SK-N-SH treated with all-trans-retinoic acid at 6 μM for 48 hours (cell line): Measurements from ENCODE around the gene RFWD3.

Experiments
- ISL1 ChIP-seq: fragments of 250-450 bp; sonication (Bioruptor Pico); IDR thresholded peaks from 2 replicates; pipeline ENCODE4 v2.1.2; 2022; ENCODE audit warnings: mild to moderate bottlenecking, moderate library complexity
- OSR1 ChIP-seq: fragments of 250-450 bp; sonication (Bioruptor Pico); IDR thresholded peaks from 2 replicates; pipeline ENCODE4 v1.8.0; 2022; ENCODE audit warnings: moderate library complexity, mild to moderate bottlenecking, inconsistent platforms
- RARB ChIP-seq: fragments of 250-450 bp; sonication (Bioruptor Pico); IDR thresholded peaks from 2 replicates; pipeline ENCODE4 v1.8.0; 2021; ENCODE audit warnings: mild to moderate bottlenecking, moderate library complexity
- TCF4 ChIP-seq: fragments of 250-450 bp; sonication (Bioruptor Pico); IDR thresholded peaks from 2 replicates; pipeline ENCODE4 v1.8.0; 2021; ENCODE audit warnings: mild to moderate bottlenecking, moderate library complexity, borderline replicate concordance
- TSHZ2 ChIP-seq: fragments of 250-450 bp; sonication (Bioruptor Pico); IDR thresholded peaks from 2 replicates; pipeline ENCODE4 v1.5.0; 2020; ENCODE audit warnings: mild to moderate bottlenecking, moderate library complexity
- ZC3H10 ChIP-seq: fragments of 250-450 bp; sonication (Bioruptor Pico); IDR thresholded peaks from 2 replicates; pipeline ENCODE4 v1.5.1; 2021; ENCODE audit warnings: mild to moderate bottlenecking, moderate library complexity
- ZFP3 ChIP-seq: fragments of 250-450 bp; sonication (Bioruptor Pico); IDR thresholded peaks from 2 replicates; pipeline ENCODE4 v1.5.0; 2020; ENCODE audit warnings: mild to moderate bottlenecking, moderate library complexity

- TF ChIP-seq OSR1 (CRISPR knock-in tag): no peak
- no peak for TF ChIP-seq ZFP3 (CRISPR knock-in tag)
- TF ChIP-seq RARB (CRISPR knock-in tag): no peak
- no peak for TF ChIP-seq ZC3H10
- no peak for TF ChIP-seq TSHZ2 (CRISPR knock-in tag)
- TF ChIP-seq ISL1 (CRISPR knock-in tag): no peak
- no peak for TF ChIP-seq TCF4 (CRISPR knock-in tag)
Observed at GRCh38 chr16:74575807-74576643, 90.7 kb downstream of the RFWD3 start.
